AG09309 (cell line): ENCODE data around the gene C3orf70.
A peak's percentile ranks its signal among the peaks of the same experiment; 100 is the strongest.

Experiments used
- DNase-seq: peaks from one replicate; pipeline ENCODE4 v3.0.0-alpha.2; 2010; ENCODE audit warnings: low read depth
- H3K4me3 ChIP-seq: 2 replicates; pipeline ENCODE4 v1.5.1; 2011; ENCODE audit warnings: mild to moderate bottlenecking, low read depth, low read length, moderate library complexity; ENCODE audit not compliant: control insufficient read depth
- TF ChIP-seq, protein P1 (sequence below): IDR thresholded peaks from 2 replicates; pipeline ENCODE4 v1.5.1; 2011; ENCODE audit warnings: mild to moderate bottlenecking, low read depth, low read length, inconsistent platforms; ENCODE audit not compliant: insufficient read depth, control insufficient read depth; ENCODE audit errors: missing control alignments

The C3orf70 gene

DNA sequence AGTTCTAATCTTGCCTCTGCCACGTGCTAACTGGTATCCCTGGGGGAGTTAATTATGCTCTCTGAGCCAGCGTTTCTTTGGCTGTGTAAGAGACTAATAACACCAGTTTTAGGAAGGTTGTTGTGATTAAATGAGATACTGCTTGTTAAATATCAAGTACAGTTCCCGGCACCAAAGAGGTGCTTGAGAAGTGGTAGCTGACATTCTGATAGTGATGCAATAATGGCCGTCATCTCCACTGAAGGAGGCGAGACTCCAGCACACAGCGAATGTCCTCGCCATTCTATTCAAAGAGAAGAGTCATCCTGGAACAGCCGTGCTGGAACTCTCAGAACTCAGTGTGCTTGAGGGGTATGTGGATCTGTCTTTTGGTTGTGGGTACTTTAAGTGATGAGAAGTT is 9.8 kb upstream of the C3orf70 start:
- no peak for DNase-seq
- no peak overlapping the region for H3K4me3 ChIP-seq
- TF ChIP-seq, protein P1, sequence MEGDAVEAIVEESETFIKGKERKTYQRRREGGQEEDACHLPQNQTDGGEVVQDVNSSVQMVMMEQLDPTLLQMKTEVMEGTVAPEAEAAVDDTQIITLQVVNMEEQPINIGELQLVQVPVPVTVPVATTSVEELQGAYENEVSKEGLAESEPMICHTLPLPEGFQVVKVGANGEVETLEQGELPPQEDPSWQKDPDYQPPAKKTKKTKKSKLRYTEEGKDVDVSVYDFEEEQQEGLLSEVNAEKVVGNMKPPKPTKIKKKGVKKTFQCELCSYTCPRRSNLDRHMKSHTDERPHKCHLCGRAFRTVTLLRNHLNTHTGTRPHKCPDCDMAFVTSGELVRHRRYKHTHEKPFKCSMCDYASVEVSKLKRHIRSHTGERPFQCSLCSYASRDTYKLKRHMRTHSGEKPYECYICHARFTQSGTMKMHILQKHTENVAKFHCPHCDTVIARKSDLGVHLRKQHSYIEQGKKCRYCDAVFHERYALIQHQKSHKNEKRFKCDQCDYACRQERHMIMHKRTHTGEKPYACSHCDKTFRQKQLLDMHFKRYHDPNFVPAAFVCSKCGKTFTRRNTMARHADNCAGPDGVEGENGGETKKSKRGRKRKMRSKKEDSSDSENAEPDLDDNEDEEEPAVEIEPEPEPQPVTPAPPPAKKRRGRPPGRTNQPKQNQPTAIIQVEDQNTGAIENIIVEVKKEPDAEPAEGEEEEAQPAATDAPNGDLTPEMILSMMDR: no peak

DNA sequence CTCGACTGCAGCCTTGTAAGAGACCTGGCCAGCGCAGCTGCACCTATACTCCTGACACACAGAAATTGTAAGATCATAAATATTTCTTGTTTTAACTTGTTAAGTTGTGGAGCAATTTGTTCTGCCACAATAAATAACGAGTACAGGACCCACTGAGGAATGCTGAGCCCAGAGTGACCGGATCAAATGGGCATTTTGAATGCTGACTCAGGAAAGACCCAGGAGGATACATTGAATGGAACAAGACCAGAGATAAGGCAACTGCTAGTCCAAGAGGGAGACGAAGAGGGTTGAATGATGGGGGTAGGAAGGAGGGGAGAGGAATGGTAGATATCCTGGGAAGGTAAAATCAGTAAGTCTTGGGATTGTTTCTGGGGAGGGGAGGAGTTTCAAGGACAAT is 8.9 kb upstream of the C3orf70 start:
- TF ChIP-seq, protein P1: no peak
- H3K4me3 ChIP-seq: no peak overlapping the region
- DNase-seq: no peak

DNA sequence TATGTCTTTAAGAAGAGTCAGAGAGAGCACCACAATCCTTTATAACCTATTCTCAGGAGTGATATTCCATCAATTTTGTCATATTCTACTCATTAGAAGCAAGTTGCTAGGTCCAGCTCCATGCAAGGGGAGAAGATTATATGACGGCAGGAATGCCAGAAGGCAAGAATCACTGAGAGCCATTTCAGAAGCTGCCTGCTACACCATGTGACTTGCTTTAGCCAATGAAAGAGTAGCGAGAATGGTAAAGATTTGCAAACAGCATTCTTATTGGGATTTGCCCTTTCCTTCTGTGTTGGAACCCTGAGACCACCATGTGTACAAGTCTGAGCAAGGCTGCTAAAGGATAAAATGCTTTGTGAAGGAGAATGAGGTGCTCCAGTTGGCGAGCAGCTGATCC is 4.5 kb upstream of the C3orf70 start:
- H3K4me3 ChIP-seq: no peak overlapping the region
- TF ChIP-seq, protein P1: no peak
- DNase-seq: no peak

DNA sequence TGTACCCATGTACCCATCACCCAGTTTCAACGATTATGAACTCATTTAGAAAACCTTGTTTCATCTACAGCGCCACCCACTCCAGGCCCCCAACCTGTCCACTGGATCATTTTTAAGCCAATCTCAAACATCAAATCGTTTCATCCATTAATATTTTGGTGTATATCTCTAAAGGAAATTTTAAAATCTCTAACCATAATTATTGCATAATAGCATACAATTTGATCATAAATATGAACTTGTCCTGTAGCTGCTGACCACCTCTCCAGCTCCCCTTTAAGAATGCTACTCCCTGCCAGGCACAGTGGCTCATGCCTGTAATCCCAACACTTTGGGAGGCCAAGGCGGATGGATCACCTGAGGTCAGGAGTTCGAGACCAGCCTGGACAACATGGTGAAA is 2.8 kb upstream of the C3orf70 start:
- TF ChIP-seq, protein P1: no peak
- DNase-seq: no peak
- no peak overlapping the region for H3K4me3 ChIP-seq

DNA sequence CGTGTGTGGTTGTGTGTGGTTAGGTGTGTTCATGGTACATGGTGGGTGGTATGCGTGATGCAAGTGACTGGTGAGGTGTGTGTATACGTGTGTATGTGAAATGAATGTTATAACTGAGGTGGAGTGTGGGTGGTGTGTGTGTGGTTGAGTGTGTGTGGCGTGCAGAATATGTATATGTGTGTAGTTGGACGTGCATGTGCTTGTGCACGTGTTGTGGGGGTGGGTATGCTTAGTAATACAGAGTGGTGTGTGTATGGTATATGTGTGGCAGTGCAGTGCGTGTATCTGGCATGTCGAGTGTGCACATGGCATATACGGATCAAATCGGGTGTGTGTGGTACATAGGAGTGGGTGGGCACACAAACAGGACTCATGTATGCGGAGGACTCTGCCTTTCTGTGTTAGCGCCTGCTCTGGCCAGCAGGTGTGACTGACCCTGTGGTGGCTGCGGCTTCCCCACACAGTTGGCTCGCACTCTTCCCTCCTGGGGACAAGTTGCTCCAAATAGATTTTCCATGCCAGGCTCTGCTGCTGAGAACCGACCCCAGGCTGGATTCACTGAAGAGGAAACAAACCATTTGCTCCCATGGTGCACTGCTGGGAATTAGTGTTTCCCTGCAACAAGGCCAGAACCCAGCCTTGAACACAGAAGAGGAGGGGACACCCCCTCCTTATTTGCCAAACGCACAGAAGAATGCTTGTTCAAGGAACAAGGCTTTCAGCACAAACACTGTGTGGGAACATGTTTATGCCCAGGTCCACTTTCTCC is 1.2 kb upstream of the C3orf70 start:
- no peak overlapping the region for H3K4me3 ChIP-seq
- no peak for DNase-seq
- TF ChIP-seq, protein P1: no peak

DNA sequence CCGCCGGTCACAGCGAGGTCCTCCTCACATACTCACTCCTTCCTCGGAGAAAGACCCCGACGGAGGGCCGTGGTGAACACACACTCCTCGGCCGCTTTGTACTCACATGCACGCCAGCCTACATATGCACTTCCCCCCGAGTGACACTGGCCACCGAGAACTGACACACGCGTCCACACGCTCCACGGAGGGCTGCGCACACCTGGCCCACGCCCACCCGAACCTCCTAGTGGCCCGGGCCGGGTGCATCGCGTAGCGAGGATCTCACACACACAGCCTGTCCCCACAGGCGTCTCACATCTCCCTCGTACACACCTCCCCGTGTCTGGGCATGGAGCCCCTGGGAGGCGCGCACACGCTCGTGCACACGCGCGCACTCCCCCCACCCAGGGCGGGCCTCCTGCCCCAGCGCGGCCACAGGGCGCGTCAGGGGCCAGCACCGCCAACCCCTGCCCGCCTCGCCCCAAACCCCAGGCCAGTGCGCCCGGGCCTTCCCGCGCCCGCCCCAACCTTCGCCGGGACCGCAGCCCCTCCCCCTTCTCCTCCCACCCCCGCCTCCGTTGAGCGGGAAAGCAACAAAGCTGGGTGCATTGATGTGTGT is 411 bp upstream of the C3orf70 start:
- DNase-seq: no peak
- peak overlapping the region; percentile 67 for H3K4me3 ChIP-seq
- TF ChIP-seq, protein P1: no peak
